Pulmonary artery endothelial cell (primary cell): ENCODE data around the gene PTMS. TPM values are rescaled to one million over a fixed set of nuclear protein-coding genes. Genes with fewer than 3 reads are reported as not detected.
A peak's percentile ranks its signal among the peaks of the same experiment; 100 is the strongest.

Experiments
- DNase-seq: peaks from one replicate; pipeline ENCODE4 v3.0.0-alpha.2; 2011; ENCODE audit warnings: low read depth, low spot score
- total RNA-seq: library from RNA; depleted of rRNA; stranded (reverse); fragments of >200 nt; gene quantifications from 2 replicates; pipeline ENCODE4 v1.2.3, GENCODE V29; 2014

Gene PTMS
- total RNA-seq, 1 donor from 2014 or later = 45.2 TPM

- no peak for DNase-seq
Observed at GRCh38 chr12:6771509-6772330, 5.6 kb downstream of the PTMS start.

- DNase-seq = no peak
Observed at GRCh38 chr12:6772331-6772695, 6.2 kb downstream of the PTMS start, which contains the start of gene LAG3. Gene LAG3, plus strand, starts transcription at chr12:6772520. Its CDS starts 333 bp downstream, at chr12:6772853.

- no peak for DNase-seq
Observed at GRCh38 chr12:6772726-6773589, 6.8 kb downstream of the PTMS start.

- DNase-seq = no peak
Observed at GRCh38 chr12:6773590-6774351, 7.6 kb downstream of the PTMS start.

GRCh38 chr12:6774499-6775062 lies 8.4 kb downstream of the PTMS start:
- DNase-seq = no peak

GRCh38 chr12:6775185-6776174 lies 9.3 kb downstream of the PTMS start:
- DNase-seq = no peak

GRCh38 chr12:6777386-6777785 lies 11.2 kb downstream of the PTMS start:
- no peak for DNase-seq

GRCh38 chr12:6778217-6778573 lies 12.0 kb downstream of the PTMS start:
- no peak for DNase-seq

GRCh38 chr12:6778574-6779550 lies 12.7 kb downstream of the PTMS start:
- peak; percentile 82 for DNase-seq

- no peak for DNase-seq
Observed at GRCh38 chr12:6779708-6780432, 13.7 kb downstream of the PTMS start.

- no peak for DNase-seq
Observed at GRCh38 chr12:6780573-6780972, 14.4 kb downstream of the PTMS start.

GRCh38 chr12:6782119-6782518 lies 16.0 kb downstream of the PTMS start:
- no peak for DNase-seq

- no peak for DNase-seq
Observed at GRCh38 chr12:6782850-6783566, 16.8 kb downstream of the PTMS start.

- no peak for DNase-seq
Observed at GRCh38 chr12:6783828-6784227, 17.7 kb downstream of the PTMS start.

GRCh38 chr12:6784296-6784695 lies 18.1 kb downstream of the PTMS start:
- DNase-seq = no peak

GRCh38 chr12:6784761-6785160 lies 18.6 kb downstream of the PTMS start:
- no peak for DNase-seq

- DNase-seq = no peak
Observed at GRCh38 chr12:6786416-6787094, 20.4 kb downstream of the PTMS start.
